Measurements from ENCODE around the gene PDGFC.

Gene PDGFC

GRCh38 chr4:156782491-156782890 lies 189.1 kb downstream of the PDGFC start:
- DNase-seq (ENCODE audit: low read depth): no peak

- no peak for DNase-seq (ENCODE audit: low read depth)
These were observed 189.7 kb downstream of the PDGFC start for GRCh38 chr4:156781852-156782251.

DNA sequence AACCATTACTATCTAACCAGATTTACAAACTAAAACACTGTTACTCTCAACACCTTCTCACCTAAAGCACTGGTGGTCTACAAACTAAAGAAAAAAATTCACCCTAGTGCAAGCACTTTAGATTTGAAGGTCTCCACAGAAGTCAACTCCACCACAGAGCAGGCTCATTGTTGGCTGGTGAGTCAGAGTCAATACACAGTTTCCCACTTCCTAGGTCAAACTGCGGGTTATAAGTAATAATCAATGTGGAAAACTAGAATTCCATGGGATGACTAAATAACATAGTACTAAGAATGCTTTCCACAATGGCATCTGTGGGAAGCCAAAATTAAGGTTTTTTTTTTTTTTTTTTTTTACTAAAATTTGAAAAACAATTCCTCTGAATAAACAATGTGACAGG lies 191.8 kb downstream of the PDGFC start:
- DNase-seq (ENCODE audit: low read depth): no peak

GRCh38 chr4:156779042-156779441 lies 192.6 kb downstream of the PDGFC start:
- DNase-seq (ENCODE audit: low read depth): no peak

DNA sequence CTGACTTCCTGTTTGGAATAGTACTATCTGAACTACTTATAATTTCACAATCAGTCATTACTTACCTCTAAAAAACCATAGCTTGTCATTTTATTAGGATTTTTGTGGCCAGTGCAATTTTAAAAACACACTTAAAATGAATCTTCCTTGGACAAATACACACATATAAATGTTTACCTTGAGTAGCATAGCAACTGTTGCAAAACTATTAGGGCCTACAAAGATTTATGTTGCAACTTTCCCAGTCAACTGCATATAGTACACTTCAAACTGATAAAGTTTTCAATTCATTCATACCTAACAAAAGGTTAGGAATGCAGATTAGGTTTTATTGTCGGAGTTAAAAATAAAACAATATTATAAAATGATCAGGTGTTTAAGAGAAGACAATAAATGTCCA lies 193.0 kb downstream of the PDGFC start:
- DNase-seq (ENCODE audit: low read depth): no peak

GRCh38 chr4:156778093-156778492 lies 193.5 kb downstream of the PDGFC start:
- DNase-seq (ENCODE audit: low read depth): no peak

DNA sequence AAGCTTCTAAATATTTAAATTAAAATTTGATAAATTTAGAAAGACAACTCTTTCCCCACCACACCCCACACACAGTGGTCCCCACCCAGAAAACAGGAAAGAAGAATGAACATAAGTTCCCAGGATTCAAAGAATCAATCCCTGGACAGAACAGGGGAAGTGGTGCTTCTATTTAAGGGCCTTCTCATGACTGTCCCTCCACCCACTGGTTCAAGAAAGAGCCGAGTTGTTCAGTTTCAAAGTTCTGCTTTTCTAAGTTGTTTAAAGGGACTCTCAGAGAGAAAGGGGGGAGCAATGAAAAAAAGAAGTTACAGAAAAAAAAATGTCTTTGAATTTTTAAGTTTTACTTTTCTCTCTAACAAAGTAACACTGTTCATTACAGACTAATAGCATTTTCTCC lies 195.8 kb downstream of the PDGFC start:
- DNase-seq (ENCODE audit: low read depth): no peak

DNA sequence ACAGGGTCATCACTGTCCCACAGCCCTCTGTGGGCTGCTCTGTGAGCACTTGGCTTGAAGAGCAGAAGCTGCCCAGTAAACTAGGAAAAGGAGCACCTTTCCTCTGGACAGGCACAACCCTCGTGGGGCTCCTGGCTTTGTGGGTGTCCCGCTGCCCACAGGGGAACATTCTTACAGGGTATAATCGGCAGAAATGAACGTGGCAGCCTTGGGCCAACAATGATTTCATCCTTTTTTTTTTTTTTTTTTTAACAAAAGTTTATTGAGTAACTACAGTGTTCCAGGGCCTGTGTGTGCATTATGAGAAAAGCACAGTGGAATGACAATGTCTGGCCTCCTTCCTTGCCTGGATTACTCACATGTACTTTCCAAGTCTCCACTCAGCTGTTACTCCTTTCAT lies 197.2 kb downstream of the PDGFC start:
- no peak for DNase-seq (ENCODE audit: low read depth)

DNA sequence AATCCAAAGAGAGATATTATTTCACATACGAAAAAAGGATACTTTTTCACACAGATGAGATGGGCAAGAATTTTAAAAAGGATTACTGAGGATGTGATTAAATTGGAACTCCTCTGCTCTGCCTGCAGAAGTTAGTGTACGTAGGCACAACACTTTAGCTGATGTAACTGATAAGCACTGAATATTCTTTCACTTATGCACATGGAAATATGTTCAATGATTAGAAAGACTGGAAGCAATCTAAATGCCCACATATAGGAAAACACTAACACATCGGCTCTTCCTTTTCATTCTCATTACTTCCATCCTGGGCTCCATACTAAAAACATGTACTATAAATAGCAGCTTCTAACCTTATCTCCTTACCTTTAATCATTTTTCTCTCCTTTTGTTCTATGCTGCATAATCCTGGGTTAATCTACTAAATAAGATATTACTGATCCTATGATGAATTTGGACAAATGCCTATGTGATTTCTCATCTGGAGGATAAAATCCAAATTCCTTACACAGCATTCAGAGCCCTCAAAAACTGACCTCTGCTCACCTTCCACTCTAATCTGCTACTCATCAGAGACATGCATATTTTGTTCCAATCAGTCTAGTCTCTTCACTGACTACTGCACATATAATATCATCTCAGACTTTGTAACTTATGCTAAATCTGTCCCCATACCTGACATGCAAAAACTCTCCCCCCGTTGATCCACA lies 197.8 kb downstream of the PDGFC start:
- DNase-seq (ENCODE audit: low read depth): no peak

DNA sequence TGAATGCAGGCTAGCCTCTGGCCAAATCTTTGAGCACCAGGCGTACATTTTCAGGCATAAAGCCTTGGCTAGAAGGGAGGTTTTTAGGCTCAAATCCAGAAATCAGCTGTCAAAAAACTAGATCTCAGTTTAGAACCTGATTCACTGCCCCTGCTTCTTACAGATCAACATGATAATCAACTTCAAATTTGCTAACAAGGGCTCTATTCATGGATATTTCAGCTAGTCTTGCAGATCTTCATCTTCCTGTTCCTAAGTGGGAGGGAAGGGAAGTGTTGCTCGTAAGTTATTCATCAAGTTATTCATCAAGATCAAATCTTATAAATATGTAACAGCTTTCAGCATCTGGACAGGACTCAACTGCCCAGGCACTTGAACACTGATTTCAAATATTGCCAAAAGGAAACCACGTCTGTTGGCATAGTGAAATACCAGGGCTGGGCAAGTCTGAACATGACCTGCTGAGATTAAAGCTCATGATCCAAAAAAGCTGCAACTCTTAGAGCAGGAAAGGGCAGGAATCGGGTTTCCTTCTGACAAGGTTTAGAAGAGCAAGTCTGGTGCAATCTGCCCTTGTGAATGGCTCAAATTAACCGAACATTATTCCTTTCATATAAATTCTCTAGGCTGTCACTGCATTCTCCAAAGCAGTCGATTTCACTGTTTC lies 200.3 kb downstream of the PDGFC start:
- DNase-seq (ENCODE audit: low read depth): no peak

GRCh38 chr4:156770140-156770539 lies 201.5 kb downstream of the PDGFC start:
- DNase-seq (ENCODE audit: low read depth): no peak

- no peak for DNase-seq (ENCODE audit: low read depth)
These were observed 203.6 kb downstream of the PDGFC start for GRCh38 chr4:156767911-156768415.

DNA sequence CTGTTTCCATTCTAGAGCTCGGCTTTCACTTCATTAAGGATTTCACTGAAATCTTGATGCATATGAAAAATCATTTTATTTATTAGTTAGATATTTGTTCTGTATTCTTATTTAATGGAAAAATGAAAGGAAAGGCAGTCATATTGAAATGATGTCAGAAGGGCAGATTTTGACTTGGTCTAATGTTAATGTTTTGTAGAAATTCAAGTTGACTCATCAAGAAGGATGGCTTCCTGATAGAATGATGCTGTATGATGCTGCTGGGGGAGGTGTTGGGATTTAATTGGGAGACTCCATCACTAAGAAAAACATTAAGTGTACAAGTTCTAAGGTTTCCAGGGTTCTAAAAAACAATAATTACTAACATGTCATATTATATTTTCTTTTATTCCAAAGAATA lies 204.8 kb downstream of the PDGFC start:
- no peak for DNase-seq (ENCODE audit: low read depth)

DNA sequence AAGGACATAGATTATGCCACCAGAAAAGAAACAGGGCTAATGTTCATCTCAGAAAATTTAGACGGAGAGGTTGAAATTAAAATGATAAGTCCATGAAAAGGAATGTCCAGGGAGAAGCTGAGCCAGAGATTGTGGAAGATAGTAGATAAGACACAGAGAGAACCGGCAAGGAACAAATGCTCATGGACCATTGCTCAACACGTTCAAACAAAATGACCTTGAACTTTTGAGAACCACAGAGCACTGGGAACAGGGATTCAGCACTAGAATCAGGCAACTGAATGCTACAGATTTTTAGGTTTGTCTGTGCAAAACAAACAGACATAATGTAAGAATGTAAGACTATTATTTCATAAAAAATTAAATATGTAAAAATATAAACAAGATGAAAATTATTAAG lies 206.3 kb downstream of the PDGFC start:
- DNase-seq (ENCODE audit: low read depth): no peak

GRCh38 chr4:156764846-156765245 lies 206.8 kb downstream of the PDGFC start:
- no peak for DNase-seq (ENCODE audit: low read depth)

DNA sequence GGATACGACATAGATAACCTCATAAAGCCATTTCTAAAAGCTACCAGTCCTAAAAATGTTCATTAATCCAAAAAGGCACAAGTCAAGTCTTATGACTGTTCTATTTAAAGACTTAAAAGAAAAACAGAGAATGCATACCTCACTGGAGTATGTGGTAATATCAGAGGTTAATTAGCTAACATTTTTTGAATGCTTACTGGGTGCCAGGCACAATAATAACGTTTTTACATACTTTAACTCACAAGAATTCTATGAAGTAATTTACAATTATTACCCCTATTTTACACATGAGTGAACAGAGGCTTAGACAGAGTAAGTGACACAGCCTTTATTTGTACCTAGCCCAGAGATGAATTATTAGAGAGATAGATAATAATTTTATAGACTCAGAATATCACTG lies 207.5 kb downstream of the PDGFC start:
- no peak for DNase-seq (ENCODE audit: low read depth)

- no peak for DNase-seq (ENCODE audit: low read depth)
These were observed 208.1 kb downstream of the PDGFC start for GRCh38 chr4:156763511-156763910.

GRCh38 chr4:156762851-156763250 lies 208.7 kb downstream of the PDGFC start:
- no peak for DNase-seq (ENCODE audit: low read depth)

- DNase-seq (ENCODE audit: low read depth): no peak
These were observed 215.5 kb downstream of the PDGFC start for GRCh38 chr4:156756118-156756517.

DNA sequence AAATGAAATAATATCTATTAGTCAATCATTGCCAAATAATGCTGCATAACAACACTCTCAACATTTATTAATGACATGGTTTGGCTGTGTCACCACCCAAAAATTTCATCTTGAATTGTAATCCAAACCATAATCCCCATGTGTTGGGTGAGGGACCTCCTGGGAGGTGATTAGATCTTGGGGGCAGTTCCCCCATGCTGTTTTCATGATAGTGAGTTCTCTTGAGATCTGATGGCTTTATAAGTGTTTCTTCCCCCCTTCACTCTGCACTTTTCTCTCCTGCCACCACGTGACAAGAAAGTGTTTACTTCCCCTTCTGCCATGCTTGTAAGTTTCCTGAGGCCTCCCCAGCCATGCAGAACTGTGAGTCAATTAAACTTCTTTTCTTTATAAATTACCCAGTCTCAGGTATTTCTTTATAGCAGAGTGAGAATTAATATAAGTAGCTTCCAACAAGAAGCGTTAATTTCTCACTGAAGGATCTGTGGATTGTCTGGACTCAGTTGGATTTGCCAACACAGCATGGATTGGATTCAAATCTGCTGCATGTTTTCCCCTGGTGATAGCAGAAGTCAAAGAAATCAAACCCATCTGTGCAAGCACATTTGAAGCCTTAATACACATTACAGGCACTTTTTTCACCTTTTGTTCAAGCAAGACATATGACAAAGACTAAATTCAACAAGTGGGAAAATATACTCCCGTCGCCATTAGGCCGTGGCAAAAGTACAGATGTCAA lies 216.6 kb downstream of the PDGFC start:
- DNase-seq (ENCODE audit: low read depth): no peak

DNA sequence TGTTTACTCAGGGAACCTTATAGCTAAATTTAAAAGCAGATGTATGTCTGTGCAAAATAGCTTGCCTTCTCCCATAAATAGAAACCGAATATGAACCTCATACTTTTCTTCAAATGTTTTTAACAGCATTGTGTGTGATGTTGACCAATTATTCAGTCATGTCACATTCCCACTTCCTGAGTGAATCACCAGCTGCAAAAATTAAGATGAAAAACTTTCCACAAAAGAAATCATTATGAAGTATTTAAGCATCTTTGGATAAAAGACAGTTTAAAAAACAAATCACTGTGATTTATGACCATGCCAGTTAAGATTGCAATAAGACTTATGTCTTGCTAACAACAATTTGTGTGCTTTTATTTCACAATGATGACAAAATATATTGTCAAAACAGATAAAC lies 220.1 kb downstream of the PDGFC start:
- DNase-seq (ENCODE audit: low read depth): no peak

DNA sequence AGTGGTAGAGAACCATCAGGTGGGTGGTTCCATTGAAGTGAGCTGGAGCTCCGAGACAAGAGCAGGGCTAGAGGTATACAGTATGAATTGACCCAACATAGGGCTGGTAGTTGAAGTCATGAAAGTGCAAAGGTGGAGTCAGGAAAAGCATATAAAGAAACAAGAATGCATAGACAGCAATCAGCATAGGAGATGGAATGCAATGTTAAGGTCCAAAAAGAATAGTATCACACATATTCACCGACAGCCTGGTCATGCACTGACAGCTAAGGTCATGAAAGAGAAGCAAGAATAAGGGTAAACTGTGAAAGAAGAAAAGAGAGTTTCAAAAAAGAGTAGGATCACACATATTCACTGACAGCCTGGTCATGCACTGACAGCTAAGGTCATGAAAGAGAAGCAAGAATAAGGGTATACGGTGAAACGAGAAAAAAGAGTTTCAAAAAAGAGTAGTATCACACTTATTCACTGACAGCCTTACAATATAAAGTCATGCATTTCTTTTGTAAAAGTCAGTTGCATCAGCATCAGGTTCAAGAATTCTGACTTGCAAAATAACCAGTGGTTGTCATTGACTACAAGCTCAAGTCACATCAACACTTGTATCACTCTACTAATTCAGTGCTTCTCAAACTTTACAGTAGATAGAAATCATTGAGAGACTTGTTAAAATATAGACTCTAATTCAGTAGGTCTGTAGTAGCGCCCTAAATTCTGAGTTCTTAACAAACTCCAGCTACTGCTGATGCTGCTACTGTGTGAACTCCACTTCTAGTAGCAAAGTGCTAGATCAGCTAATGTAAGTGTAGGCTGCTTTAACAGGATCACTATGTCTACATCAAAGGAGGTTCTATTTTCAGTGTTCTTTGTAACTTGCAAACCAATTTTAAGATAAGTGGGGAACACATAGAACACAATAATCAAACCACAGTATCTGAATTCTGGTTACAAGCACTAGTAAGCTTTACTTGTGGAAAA lies 221.9 kb downstream of the PDGFC start:
- DNase-seq (ENCODE audit: low read depth): no peak

All from stimulated activated CD8-positive, alpha-beta memory T cell treated with anti-CD3 and anti-CD28 coated beads, Interleukin-12 subunit alpha, Interleukin-12 subunit beta, amount 100 ng/mL, for 1 hour (primary cell).